Left lung (tissue), 10 donors: ENCODE data around the gene PLXNB2. TPM values are rescaled to one million over a fixed set of nuclear protein-coding genes. Genes with fewer than 3 reads are reported as not detected.

ENCODE experiments used
- ATAC-seq: fragments of 200-7000 bp; cut with Tn5 transposase; one replicate; pipeline ENCODE4 v1.9.1; 2020; ENCODE audit warnings: moderate library complexity
- DNase-seq, 4 donors: peaks; one replicate each; pipeline ENCODE4 v3.0.0-alpha.2; 2013 to 2020
- H3K27ac ChIP-seq, 2 donors: fragments of 200-600 bp; sonication (generic) in 1 of 2; one replicate each; pipeline versions ENCODE4 v1.5.0 to v1.8.0; 2020 to 2021
- H3K27me3 ChIP-seq, 2 donors: fragments of 200-600 bp; sonication (generic) in 1 of 2; one replicate each; pipeline versions ENCODE4 v1.5.0 to v1.8.0; 2020 to 2021
- H3K36me3 ChIP-seq, 2 donors: fragments of 200-600 bp; sonication (generic) in 1 of 2; one replicate each; pipeline versions ENCODE4 v1.5.0 to v1.8.0; 2020 to 2021
- H3K4me1 ChIP-seq, 2 donors: fragments of 200-600 bp; one replicate each; pipeline ENCODE4 v1.8.0; 2021
- H3K4me3 ChIP-seq, 2 donors: fragments of 200-600 bp; sonication (generic) in 1 of 2; one replicate each; pipeline versions ENCODE4 v1.5.0 to v1.8.0; 2020 to 2021; ENCODE audit warnings: mild to moderate bottlenecking in 1 of 2
- H3K9me3 ChIP-seq, 2 donors: fragments of 200-600 bp; sonication (generic) in 1 of 2; one replicate each; pipeline versions ENCODE4 v1.5.0 to v1.8.0; 2020 to 2021
- CTCF ChIP-seq, 2 donors: fragments of 200-600 bp; sonication (generic) in 1 of 2; IDR thresholded peaks; one replicate each; pipeline versions ENCODE4 v1.5.0 to v1.8.0; 2021; ENCODE audit warnings: antibody characterized with exemption in 2 of 2
- intact Hi-C, 2 donors: fragments of 100-400 bp; cut with DNase I; formaldehyde crosslinking; loops; one replicate each; pipeline versions ENCODE4 v1.11.2 to v1.14.2; 2022
- polyA plus RNA-seq, 6 donors: library from polyadenylated mRNA; unstranded; fragments of 120-200 nt; gene quantifications; one replicate each; pipeline ENCODE4 v1.2.1, GENCODE V29; 2013; ENCODE audit not compliant: insufficient read length in 6 of 6
- total RNA-seq, 2 donors: library from RNA; stranded (reverse); fragmentation: NEBNext Ultra II Directional; extraction: Animal tissue kit (Norgen Biotek cat#: 25700); gene quantifications; one replicate each; pipeline ENCODE4 v1.2.1, GENCODE V29; 2021
- donor health status: DM: no; HTN: yes; CAD: no.
- donor health status: DM: no; HTN: no; CAD: no.

Gene PLXNB2
- total and polyA plus RNA-seq, 8 donors: 116 to 391 (median 145) TPM

- Histone ChIP-seq H3K36me3 (peaks cover 11 to 95% of the 10 kb centered on the region in 2 donors), H3K27me3 (no peaks in the 10 kb centered on the region), H3K4me1 (no peaks in the 10 kb centered on the region), H3K4me3 (no peak overlapping the region), H3K27ac (peak overlapping the region; percentile 44 to 55), H3K9me3 (no peaks in the 10 kb centered on the region)
- peak in 2 of 4 donors; percentile 82 to 85 for DNase-seq
- no peak for TF ChIP-seq CTCF (IDR thresholded peaks at IDR 0.05)
- ATAC-seq: peak; percentile 88
- intact Hi-C loops: no loop called here
These were observed 24.9 kb downstream of the PLXNB2 start for GRCh38 chr22:50282361-50283155.

- no peaks in the 10 kb centered on the region for H3K4me1 ChIP-seq
- intact Hi-C loops: no loop called here
- no peak overlapping the region for H3K4me3 ChIP-seq
- no peak for TF ChIP-seq CTCF (IDR thresholded peaks at IDR 0.05)
- no peaks in the 10 kb centered on the region for H3K27me3 ChIP-seq
- H3K9me3 ChIP-seq: no peaks in the 10 kb centered on the region
- peaks cover 11 to 95% of the 10 kb centered on the region in 2 donors for H3K36me3 ChIP-seq
- no peak for DNase-seq
- peak; percentile 33 for ATAC-seq
- peak overlapping the region in 1 of 2 donors; percentile 55 for H3K27ac ChIP-seq
These were observed 25.5 kb downstream of the PLXNB2 start for GRCh38 chr22:50281957-50282356.

- TF ChIP-seq CTCF (IDR thresholded peaks at IDR 0.05): no peak
- no peak for ATAC-seq
- H3K27me3 ChIP-seq: no peaks in the 10 kb centered on the region
- no peak overlapping the region for H3K27ac ChIP-seq
- no peaks in the 10 kb centered on the region for H3K4me1 ChIP-seq
- intact Hi-C loops: no loop called here
- H3K36me3 ChIP-seq: peaks cover 11 to 95% of the 10 kb centered on the region in 2 donors
- no peak overlapping the region for H3K4me3 ChIP-seq
- H3K9me3 ChIP-seq: no peaks in the 10 kb centered on the region
- DNase-seq: no peak
These were observed 26.1 kb downstream of the PLXNB2 start for GRCh38 chr22:50281384-50281760.

- Histone ChIP-seq H3K36me3 (peaks cover 11 to 95% of the 10 kb centered on the region in 2 donors), H3K27ac (no peak overlapping the region)
- intact Hi-C loops: no loop called here
These were observed 26.6 kb downstream of the PLXNB2 start for GRCh38 chr22:50280708-50281383.

More at GRCh38 chr22:50280708-50281383, 26.6 kb downstream of the PLXNB2 start:
- no peak for TF ChIP-seq CTCF (IDR thresholded peaks at IDR 0.05)
- no peaks in the 10 kb centered on the region for H3K9me3 ChIP-seq
- ATAC-seq: no peak
- no peaks in the 10 kb centered on the region for H3K4me1 ChIP-seq
- no peaks in the 10 kb centered on the region for H3K27me3 ChIP-seq
- no peak for DNase-seq
- H3K4me3 ChIP-seq: no peak overlapping the region
